ENCODE results near the gene TTC28.

GRCh38 chr22:28299753-28300152 lies 379.9 kb downstream of the TTC28 start:
- TF ChIP-seq POLR2A (IDR thresholded peaks at IDR 0.05; ENCODE audit: extremely low read depth, insufficient read length): no peak
- TF ChIP-seq MYC (IDR thresholded peaks at IDR 0.05; ENCODE audit: low read depth, low read length): no peak
- TF ChIP-seq CTCF (IDR thresholded peaks at IDR 0.05; ENCODE audit: low read depth, low read length): no peak

Data from NB4 (cell line).